SU-DHL-6 (cell line): ENCODE data around the gene MCM8.

Source experiments
- CTCF ChIP-seq: fragments of 200-600 bp; sonication (generic); IDR thresholded peaks from one replicate; pipeline ENCODE4 v1.5.1; 2017; ENCODE audit warnings: antibody characterized with exemption, mild to moderate bottlenecking, low read length, moderate library complexity; ENCODE audit not compliant: insufficient read depth, poor library complexity, severe bottlenecking
- EZH2phosphoT487 ChIP-seq: fragments of 200-600 bp; sonication (generic), shearing (Covaris generic); conservative IDR thresholded peaks from 2 replicates; pipeline ENCODE4 v1.6.1; 2018; ENCODE audit warnings: mild to moderate bottlenecking, antibody characterized with exemption, low read length, moderate library complexity, mixed read lengths

GRCh38 chr20:6037082-6037481 is 86.6 kb downstream of the MCM8 start:
- TF ChIP-seq CTCF (no peak), EZH2phosphoT487 (no peak)
